ENCODE results near the gene PCLO.

PCLO gene

GRCh38 chr7:82818171-82818570, 344.5 kb downstream of the PCLO start:
- DNase-seq, result no peak

- DNase-seq, result no peak
These were observed 346.4 kb downstream of the PCLO start for GRCh38 chr7:82816272-82816671.

- no peak for DNase-seq
These were observed 352.0 kb downstream of the PCLO start for GRCh38 chr7:82810558-82811259.

GRCh38 chr7:82808633-82809032, 354.1 kb downstream of the PCLO start:
- DNase-seq, result no peak

- no peak for DNase-seq
These were observed 357.1 kb downstream of the PCLO start for GRCh38 chr7:82805527-82805960.

- DNase-seq, result no peak
These were observed 359.3 kb downstream of the PCLO start for GRCh38 chr7:82803411-82803810.

- no peak for DNase-seq
These were observed 372.6 kb downstream of the PCLO start for GRCh38 chr7:82789883-82790609.

- no peak for DNase-seq
These were observed 384.7 kb downstream of the PCLO start for GRCh38 chr7:82778021-82778420.

- DNase-seq, result no peak
These were observed 399.8 kb downstream of the PCLO start for GRCh38 chr7:82762880-82763279.

GRCh38 chr7:82760831-82761230, 401.9 kb downstream of the PCLO start:
- no peak for DNase-seq

GRCh38 chr7:82760074-82760473, 402.6 kb downstream of the PCLO start:
- no peak for DNase-seq

GRCh38 chr7:82755705-82756551, 406.8 kb downstream of the PCLO start:
- no peak for DNase-seq

- no peak for DNase-seq
These were observed 412.7 kb downstream of the PCLO start for GRCh38 chr7:82750007-82750406.

- no peak for DNase-seq
These were observed 416.9 kb downstream of the PCLO start for GRCh38 chr7:82745820-82746219.

- DNase-seq, result no peak
These were observed 417.6 kb downstream of the PCLO start for GRCh38 chr7:82745117-82745516.

- no peak for DNase-seq
These were observed 420.5 kb downstream of the PCLO start for GRCh38 chr7:82742163-82742562.

GRCh38 chr7:82741493-82741892, 421.2 kb downstream of the PCLO start:
- DNase-seq, result no peak

GRCh38 chr7:82740246-82740848, 422.3 kb downstream of the PCLO start:
- DNase-seq, result no peak

- DNase-seq, result no peak
These were observed 426.1 kb downstream of the PCLO start for GRCh38 chr7:82736633-82737032.

GRCh38 chr7:82732677-82733076, 430.0 kb downstream of the PCLO start:
- no peak for DNase-seq

GRCh38 chr7:82729172-82730030, 433.3 kb downstream of the PCLO start:
- no peak for DNase-seq

Measured in right forelimb (tissue), 1 donor.